Activated naive CD8-positive, alpha-beta T cell treated with anti-CD3 and anti-CD28 coated beads for 36 hours (primary cell): ENCODE results near the gene DNM1L. TPM values are rescaled to one million over a fixed set of nuclear protein-coding genes. Genes with fewer than 3 reads are reported as not detected.
A peak's percentile ranks its signal among the peaks of the same experiment; 100 is the strongest.
"Not testable (repeated sequence)": the region's sequence is repeated elsewhere in the genome, so short reads cannot be mapped to it uniquely, and the experiment has no call there.

Experiments
- DNase-seq: peaks from one replicate; pipeline ENCODE4 v3.0.0; 2021
- H3K27ac Mint-ChIP-seq: one replicate; pipeline ENCODE4 v1.8.0; 2022; ENCODE audit warnings: mild to moderate bottlenecking, moderate library complexity, mixed read lengths
- H3K27me3 Mint-ChIP-seq: one replicate; pipeline ENCODE4 v1.8.0; 2022; ENCODE audit warnings: mild to moderate bottlenecking, mixed read lengths
- H3K36me3 Mint-ChIP-seq: one replicate; pipeline ENCODE4 v1.8.0; 2021; ENCODE audit warnings: mild to moderate bottlenecking, mixed read lengths
- H3K4me1 Mint-ChIP-seq: one replicate; pipeline ENCODE4 v1.8.0; 2021; ENCODE audit warnings: mixed read lengths
- H3K4me3 Mint-ChIP-seq: one replicate; pipeline ENCODE4 v1.8.0; 2022; ENCODE audit warnings: mild to moderate bottlenecking, moderate library complexity, mixed read lengths
- H3K9me3 Mint-ChIP-seq: one replicate; pipeline ENCODE4 v1.8.0; 2022; ENCODE audit warnings: mixed read lengths
- total RNA-seq, 2 experiments: library from RNA; stranded (reverse); gene quantifications; one replicate each; pipeline ENCODE4 v1.2.3, GENCODE V29; 2021

Gene DNM1L
- total RNA-seq, 2 experiments from 2014 or later: 60.4 to 66.1 TPM

GRCh38 chr12:32714772-32715171 is 35.7 kb downstream of the DNM1L start:
- Mint-ChIP-seq H3K4me1 (no peaks in the 10 kb centered on the region), H3K27ac (no peak overlapping the region), H3K36me3 (peaks cover 7% of the 10 kb centered on the region), H3K4me3 (no peak overlapping the region), H3K27me3 (no peaks in the 10 kb centered on the region), H3K9me3 (no peaks in the 10 kb centered on the region)
- no peak for DNase-seq

- H3K27ac Mint-ChIP-seq: no peak overlapping the region
- H3K9me3 Mint-ChIP-seq: no peaks in the 10 kb centered on the region
- H3K4me1 Mint-ChIP-seq: no peaks in the 10 kb centered on the region
- H3K4me3 Mint-ChIP-seq: no peak overlapping the region
- DNase-seq: no peak
- no peaks in the 10 kb centered on the region for H3K36me3 Mint-ChIP-seq
- H3K27me3 Mint-ChIP-seq: no peaks in the 10 kb centered on the region
Observed at GRCh38 chr12:32718926-32719325, 39.8 kb downstream of the DNM1L start.

GRCh38 chr12:32725308-32725707 is 46.2 kb downstream of the DNM1L start:
- H3K4me1 Mint-ChIP-seq, H3K36me3 Mint-ChIP-seq, H3K9me3 Mint-ChIP-seq: not testable (repeated sequence)

DNA sequence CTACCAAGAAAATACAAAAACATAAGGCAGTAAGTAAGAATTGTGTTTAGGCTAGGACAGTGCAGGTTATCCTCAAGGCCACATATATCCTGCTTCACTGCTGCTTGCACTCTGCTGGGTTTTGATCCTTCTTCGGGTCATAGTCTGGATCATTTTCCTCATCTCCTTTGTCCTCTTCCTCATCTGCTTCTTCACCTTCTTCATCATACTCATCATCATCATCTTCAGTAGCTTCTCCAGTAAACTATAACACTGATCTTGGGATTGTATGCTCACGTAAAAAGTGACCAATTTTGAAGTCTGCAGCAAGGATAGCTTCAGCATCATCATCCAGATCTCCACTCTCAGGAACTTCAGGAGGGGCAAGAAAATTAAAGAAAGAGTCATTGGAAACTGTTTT is 47.2 kb downstream of the DNM1L start:
- Mint-ChIP-seq H3K9me3 (no peaks in the 10 kb centered on the region), H3K36me3 (peaks cover 9% of the 10 kb centered on the region), H3K27me3 (no peaks in the 10 kb centered on the region), H3K4me1 (peaks cover 10% of the 10 kb centered on the region), H3K27ac (no peak overlapping the region), H3K4me3 (no peak overlapping the region)
- no peak for DNase-seq

More at GRCh38 chr12:32725308-32725707, 46.2 kb downstream of the DNM1L start:
- not testable (repeated sequence) for DNase-seq, H3K4me3 Mint-ChIP-seq, H3K27me3 Mint-ChIP-seq, H3K27ac Mint-ChIP-seq

DNA sequence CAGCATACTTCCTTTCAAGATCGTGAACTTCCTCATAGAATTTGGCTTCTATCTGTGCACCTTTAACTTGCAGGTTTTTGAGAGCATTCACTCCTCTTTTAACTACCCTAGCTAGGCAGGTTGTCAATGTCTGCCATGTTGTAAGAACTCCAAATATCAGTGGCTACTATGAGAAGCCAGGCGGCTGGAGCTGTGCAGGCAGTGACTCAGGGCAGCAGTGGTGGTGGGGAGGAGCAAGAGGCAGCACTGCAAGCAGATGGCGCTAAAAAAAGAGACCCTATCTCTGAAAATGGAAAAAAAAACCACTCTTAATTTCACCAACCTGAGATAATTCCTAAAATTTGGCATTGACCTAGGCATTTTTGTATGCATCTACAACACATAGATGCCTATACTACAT is 48.1 kb downstream of the DNM1L start:
- H3K9me3 Mint-ChIP-seq: no peaks in the 10 kb centered on the region
- H3K4me1 Mint-ChIP-seq: peaks cover 11% of the 10 kb centered on the region
- H3K27ac Mint-ChIP-seq: no peak overlapping the region
- DNase-seq: no peak
- no peak overlapping the region for H3K4me3 Mint-ChIP-seq
- H3K27me3 Mint-ChIP-seq: no peaks in the 10 kb centered on the region
- H3K36me3 Mint-ChIP-seq: peaks cover 10% of the 10 kb centered on the region

- Mint-ChIP-seq H3K36me3 (peaks cover 3% of the 10 kb centered on the region), H3K27ac (peak overlapping the region; percentile 34), H3K9me3 (no peaks in the 10 kb centered on the region), H3K4me3 (no peak overlapping the region), H3K27me3 (no peaks in the 10 kb centered on the region), H3K4me1 (peaks cover 10% of the 10 kb centered on the region)
- no peak for DNase-seq
Observed at GRCh38 chr12:32734952-32735351, 55.9 kb downstream of the DNM1L start.

GRCh38 chr12:32736445-32736844 is 57.3 kb downstream of the DNM1L start:
- peaks cover 2% of the 10 kb centered on the region for H3K36me3 Mint-ChIP-seq
- H3K27me3 Mint-ChIP-seq: no peaks in the 10 kb centered on the region
- H3K27ac Mint-ChIP-seq: no peak overlapping the region
- H3K4me1 Mint-ChIP-seq: peaks cover 3% of the 10 kb centered on the region
- no peaks in the 10 kb centered on the region for H3K9me3 Mint-ChIP-seq
- H3K4me3 Mint-ChIP-seq: no peak overlapping the region
- DNase-seq: no peak

- no peak for DNase-seq
- peaks cover 3% of the 10 kb centered on the region for H3K4me1 Mint-ChIP-seq
- no peaks in the 10 kb centered on the region for H3K27me3 Mint-ChIP-seq
- peaks cover 4% of the 10 kb centered on the region for H3K36me3 Mint-ChIP-seq
- no peak overlapping the region for H3K27ac Mint-ChIP-seq
- H3K9me3 Mint-ChIP-seq: no peaks in the 10 kb centered on the region
- no peak overlapping the region for H3K4me3 Mint-ChIP-seq
Observed at GRCh38 chr12:32737715-32738114, 58.6 kb downstream of the DNM1L start.

DNA sequence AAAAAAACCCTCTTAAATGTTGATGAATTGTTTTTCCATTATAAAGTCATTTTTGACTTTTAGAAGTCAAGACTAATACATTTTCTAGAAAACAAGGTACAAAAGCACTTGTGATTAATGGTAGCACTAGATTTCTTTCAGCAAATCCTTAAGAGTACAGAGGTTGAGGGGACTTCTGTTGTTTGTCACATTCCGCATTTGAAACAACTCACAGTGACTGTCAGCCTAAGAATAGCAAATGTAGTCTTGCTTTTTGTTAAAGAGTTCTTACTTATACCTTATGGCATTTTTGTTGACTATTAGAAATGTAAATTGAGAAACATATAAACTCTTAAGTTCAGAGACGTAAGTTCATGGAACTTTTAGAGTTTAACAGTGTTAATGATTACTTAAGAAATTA is 60.2 kb downstream of the DNM1L start:
- DNase-seq: no peak
- Mint-ChIP-seq H3K9me3 (no peaks in the 10 kb centered on the region), H3K27me3 (no peaks in the 10 kb centered on the region), H3K36me3 (peaks cover 10% of the 10 kb centered on the region), H3K27ac (no peak overlapping the region), H3K4me3 (no peak overlapping the region), H3K4me1 (peaks cover 3% of the 10 kb centered on the region)

DNA sequence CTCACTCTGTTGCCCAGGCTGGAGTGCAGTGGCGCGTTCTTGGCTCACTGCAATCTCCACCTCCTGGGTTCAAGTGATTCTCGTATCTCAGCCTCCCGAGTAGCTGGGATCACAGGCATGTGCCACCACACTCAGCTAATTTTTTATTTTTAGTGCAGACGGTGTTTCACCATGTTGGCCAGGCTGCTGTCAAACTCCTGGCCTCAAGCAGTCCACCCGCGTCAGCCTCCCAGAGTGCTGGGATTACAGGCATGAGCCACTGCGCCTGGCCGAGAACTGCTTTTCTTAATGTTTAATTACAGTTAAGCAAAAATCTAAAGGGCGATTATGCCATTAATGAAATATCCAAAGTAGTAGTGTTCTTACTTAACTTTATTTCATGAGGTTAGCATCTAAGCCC is 63.0 kb downstream of the DNM1L start:
- H3K27me3 Mint-ChIP-seq: no peaks in the 10 kb centered on the region
- no peak for DNase-seq
- H3K4me1 Mint-ChIP-seq: peaks cover 7% of the 10 kb centered on the region
- H3K36me3 Mint-ChIP-seq: peaks cover 12% of the 10 kb centered on the region
- no peak overlapping the region for H3K27ac Mint-ChIP-seq
- H3K9me3 Mint-ChIP-seq: no peaks in the 10 kb centered on the region
- no peak overlapping the region for H3K4me3 Mint-ChIP-seq

DNA sequence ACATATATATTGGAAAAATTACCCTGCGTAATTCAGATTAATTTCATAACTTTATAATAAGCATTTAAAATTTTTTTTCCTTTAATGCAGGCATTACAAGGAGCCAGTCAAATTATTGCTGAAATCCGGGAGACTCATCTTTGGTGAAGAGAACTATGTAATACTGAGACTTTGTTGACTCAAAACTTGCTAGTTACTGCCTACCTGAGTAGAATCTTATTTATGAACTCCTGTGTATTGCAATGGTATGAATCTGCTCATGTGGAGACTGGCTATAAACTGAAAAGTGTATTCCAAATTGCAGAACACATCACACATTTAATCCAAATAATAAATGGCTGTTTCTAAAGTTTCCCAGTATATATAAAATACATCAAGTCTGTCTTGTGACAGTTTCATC is 64.2 kb downstream of the DNM1L start:
- Mint-ChIP-seq H3K4me3 (no peak overlapping the region), H3K27ac (no peak overlapping the region), H3K36me3 (peaks cover 12% of the 10 kb centered on the region), H3K9me3 (no peaks in the 10 kb centered on the region), H3K4me1 (peaks cover 5% of the 10 kb centered on the region), H3K27me3 (no peaks in the 10 kb centered on the region)
- DNase-seq: no peak

DNA sequence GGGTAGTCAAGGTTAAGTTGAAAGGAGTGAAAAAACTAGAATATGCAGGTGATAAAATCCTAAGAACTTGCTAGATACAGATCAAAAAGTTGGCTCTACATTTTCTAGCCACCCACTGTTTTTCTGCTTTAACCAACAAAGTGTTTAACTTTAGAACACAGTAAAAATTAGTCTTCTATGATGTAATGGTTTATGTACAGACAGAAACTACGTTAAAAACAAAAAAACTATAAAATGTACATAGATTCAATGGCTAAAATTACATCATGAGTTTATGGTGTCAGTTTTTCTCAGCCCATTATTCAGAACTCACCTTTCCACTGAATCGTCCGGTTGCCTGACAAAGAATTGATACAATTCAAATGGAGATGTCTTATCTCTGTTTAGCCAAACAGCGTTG is 74.5 kb downstream of the DNM1L start:
- Mint-ChIP-seq H3K4me1 (peaks cover 20% of the 10 kb centered on the region), H3K9me3 (no peaks in the 10 kb centered on the region), H3K27me3 (no peaks in the 10 kb centered on the region), H3K36me3 (peaks cover 15% of the 10 kb centered on the region), H3K4me3 (peak overlapping the region; percentile 89), H3K27ac (peak overlapping the region; percentile 78)
- DNase-seq: no peak

DNA sequence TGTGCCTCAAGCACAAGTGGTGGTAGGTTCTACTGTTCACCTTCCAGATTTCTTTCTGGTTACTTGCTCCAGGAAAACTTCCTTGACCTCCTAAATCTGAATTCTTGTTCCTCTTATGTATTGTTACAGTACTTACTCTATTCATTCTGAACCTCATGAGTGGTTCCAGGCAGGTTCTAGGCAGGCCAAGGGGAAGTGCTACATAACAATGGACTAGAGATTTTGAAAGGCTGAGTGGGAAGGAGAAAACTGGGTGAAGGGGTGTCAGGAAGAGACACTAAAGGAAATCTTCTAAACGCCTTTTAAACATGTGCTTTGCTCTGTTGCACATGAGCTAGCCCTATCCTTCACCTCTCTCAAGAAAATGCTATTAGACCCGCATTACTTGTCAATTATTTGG is 75.0 kb downstream of the DNM1L start:
- H3K9me3 Mint-ChIP-seq: no peaks in the 10 kb centered on the region
- peaks cover 15% of the 10 kb centered on the region for H3K36me3 Mint-ChIP-seq
- no peak for DNase-seq
- H3K4me1 Mint-ChIP-seq: peaks cover 20% of the 10 kb centered on the region
- peak overlapping the region; percentile 78 for H3K27ac Mint-ChIP-seq
- H3K4me3 Mint-ChIP-seq: peak overlapping the region; percentile 89
- H3K27me3 Mint-ChIP-seq: no peaks in the 10 kb centered on the region

DNA sequence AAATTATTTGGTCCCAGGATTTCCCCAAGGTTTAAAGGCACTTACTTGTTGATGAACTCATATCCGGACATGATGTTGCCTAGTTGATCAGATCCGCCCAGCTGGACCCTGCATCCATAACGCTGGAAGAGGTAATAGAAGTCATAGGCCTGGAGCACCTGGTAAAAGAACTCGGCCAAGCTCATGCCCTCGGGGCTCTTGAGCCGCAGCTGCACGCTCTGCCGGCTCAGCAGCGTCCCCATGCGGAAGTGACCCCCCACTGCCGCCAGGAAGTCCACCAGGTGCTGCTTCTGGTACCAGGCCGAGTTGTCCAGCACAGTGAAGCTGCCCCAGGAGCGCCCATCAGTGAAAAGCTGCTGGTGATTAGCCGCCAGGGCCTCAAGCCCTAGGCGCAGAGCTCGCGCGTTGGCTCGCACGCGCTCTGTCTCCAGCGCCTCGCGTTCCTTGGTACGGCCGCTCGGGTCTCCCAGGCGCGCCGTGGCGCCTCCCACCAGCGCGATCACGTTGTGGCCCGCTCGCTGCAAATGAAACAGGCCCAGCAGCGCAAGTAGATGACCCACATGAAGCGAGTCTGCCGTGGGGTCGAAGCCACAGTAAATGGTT is 76.1 kb downstream of the DNM1L start:
- H3K36me3 Mint-ChIP-seq: peaks cover 15% of the 10 kb centered on the region
- H3K27ac Mint-ChIP-seq: peak overlapping the region; percentile 87
- no peaks in the 10 kb centered on the region for H3K27me3 Mint-ChIP-seq
- peaks cover 20% of the 10 kb centered on the region for H3K4me1 Mint-ChIP-seq
- no peaks in the 10 kb centered on the region for H3K9me3 Mint-ChIP-seq
- peak; percentile 78 for DNase-seq
- H3K4me3 Mint-ChIP-seq: peak overlapping the region; percentile 89

DNA sequence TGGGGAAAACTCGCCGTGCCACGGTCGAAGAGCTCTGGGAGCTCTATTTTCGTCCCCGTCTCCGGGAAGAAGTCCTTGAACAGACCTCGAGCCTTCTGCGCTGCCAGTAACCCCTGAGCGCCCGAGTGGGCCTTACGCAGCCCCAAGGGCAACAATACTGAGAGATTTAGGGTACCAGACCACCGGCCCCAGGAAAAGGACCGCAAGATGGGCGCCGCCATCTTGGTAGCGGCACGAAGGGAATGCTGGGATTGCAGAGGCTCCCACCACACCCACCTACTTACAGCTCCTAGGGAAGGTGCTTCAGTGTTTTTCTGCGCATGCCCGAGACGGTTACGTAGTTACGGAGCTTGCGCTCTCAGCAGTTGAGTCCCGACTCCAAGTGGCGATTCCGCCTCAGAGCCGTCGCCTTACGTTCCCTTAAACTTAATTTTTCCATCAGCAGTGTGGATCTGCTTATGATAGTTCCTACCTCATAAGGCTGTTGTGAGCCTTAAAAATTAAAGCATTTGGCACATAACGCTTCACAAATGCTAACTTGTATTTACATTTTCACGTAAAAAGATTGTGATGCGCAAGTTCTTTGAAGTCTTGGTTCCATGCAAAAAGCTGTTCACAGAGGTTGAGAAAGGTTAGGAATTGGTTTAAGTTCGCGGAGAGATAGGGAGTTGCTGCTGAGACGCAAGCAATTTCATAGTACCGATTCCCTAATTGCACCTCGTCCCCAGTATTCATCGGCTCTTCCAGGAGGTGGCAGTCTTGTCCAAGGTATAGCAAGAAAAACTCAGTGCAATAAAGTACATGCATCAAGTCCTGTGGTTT is 76.8 kb downstream of the DNM1L start, which contains the start of gene YARS2:
Gene YARS2 (minus strand): TSS at position 244 of the 822 bp plus-strand sequence. CDS start 23 bp downstream, at position 221.
- H3K4me1 Mint-ChIP-seq: peaks cover 20% of the 10 kb centered on the region
- no peaks in the 10 kb centered on the region for H3K27me3 Mint-ChIP-seq
- no peaks in the 10 kb centered on the region for H3K9me3 Mint-ChIP-seq
- H3K4me3 Mint-ChIP-seq: peak within 1 kb of the TSS; percentile 89
- H3K36me3 Mint-ChIP-seq: peaks cover 15% of the 10 kb centered on the region
- peak within 1 kb of the TSS; percentile 87 for H3K27ac Mint-ChIP-seq
- DNase-seq: peak; percentile 86
